Kidney (tissue), 14 donors: ENCODE results near the gene MICU2. TPM values are rescaled to one million over a fixed set of nuclear protein-coding genes. Genes with fewer than 3 reads are reported as not detected.

ENCODE experiments used
- DNase-seq, 5 donors: peaks; one replicate each; pipeline ENCODE4 v3.0.0-alpha.2; 2013 to 2020
- FAIRE-seq: peaks from 2 replicates; lab custom pipeline; 2012; peaks lifted over from hg19 to GRCh38; lab: Jason Lieb, UNC
- H3K27ac ChIP-seq, 2 donors: one replicate each; pipeline ENCODE4 v1.7.0; 2013; ENCODE audit warnings: low read depth in 2 of 2, low read length in 2 of 2, inconsistent platforms in 1 of 2
- H3K27me3 ChIP-seq: one replicate; pipeline ENCODE4 v1.7.1; 2013; ENCODE audit warnings: low read length, inconsistent platforms; ENCODE audit not compliant: control insufficient read depth, insufficient read depth
- H3K36me3 ChIP-seq, 3 donors: one replicate each; pipeline versions ENCODE4 v1.7.0 to v1.7.1; 2013; ENCODE audit warnings: low read length in 3 of 3, control low read depth in 1 of 3, inconsistent platforms in 1 of 3; ENCODE audit not compliant: insufficient read depth in 3 of 3, control insufficient read depth in 2 of 3
- H3K4me1 ChIP-seq, 3 donors: one replicate each; pipeline versions ENCODE4 v1.7.0 to v1.7.1; 2013; ENCODE audit warnings: low read length in 3 of 3, inconsistent platforms in 1 of 3, low read depth in 1 of 3; ENCODE audit not compliant: control insufficient read depth in 2 of 3, insufficient read depth in 2 of 3
- H3K4me3 ChIP-seq, 3 donors: one replicate each; pipeline versions ENCODE4 v1.7.0 to v1.8.1; 2013; ENCODE audit warnings: low read length in 3 of 3, control low read depth in 1 of 3, inconsistent platforms in 1 of 3
- H3K9ac ChIP-seq, 3 donors: one replicate each; pipeline versions ENCODE4 v1.7.0 to v1.7.1; 2013; ENCODE audit warnings: low read length in 3 of 3, control low read depth in 1 of 3, inconsistent platforms in 1 of 3
- H3K9me3 ChIP-seq, 3 donors: one replicate each; pipeline versions ENCODE4 v1.7.0 to v1.7.1; 2013; ENCODE audit warnings: low read length in 3 of 3, control low read depth in 1 of 3, inconsistent platforms in 1 of 3; ENCODE audit not compliant: control insufficient read depth in 2 of 3, insufficient read depth in 1 of 3
- CTCF ChIP-seq: IDR thresholded peaks from 3 replicates; pipeline ENCODE4 v1.5.1; 2012; ENCODE audit warnings: mild to moderate bottlenecking, moderate library complexity, borderline replicate concordance; ENCODE audit not compliant: insufficient read depth; ENCODE audit errors: extremely low read depth
- intact Hi-C: fragments of 100-400 bp; cut with DNase I; formaldehyde crosslinking; loops from one replicate; pipeline ENCODE4 v1.11.1; 2022
- polyA plus RNA-seq: library from polyadenylated mRNA; stranded (reverse); fragments of 350-450 nt; fragmentation: Illumina TruSeq; extraction: RNeasy Lipid Tissue Mini Kit (QIAGEN cat#74804); gene quantifications from one replicate; pipeline ENCODE4 v1.2.3, GENCODE V29; 2014; ENCODE audit warnings: low read depth, low replicate concordance; ENCODE audit not compliant: insufficient read depth
- total RNA-seq: library from RNA; stranded (reverse); fragmentation: NEBNext Ultra II Directional; extraction: Animal tissue kit (Norgen Biotek cat#: 25700); gene quantifications from one replicate; pipeline ENCODE4 v1.2.1, GENCODE V29; 2021
- donor health status: control.
- donor health status: control.
- donor health status: control.
- donor health status: control.
- donor health status: control.
- donor health status: DM: yes; HTN: yes; CAD: no.
- donor health status: Normal renal cell carcinoma (clear cell type).

MICU2 gene
- total and polyA plus RNA-seq, 2 donors from 2014 or later = 49.0 to 86.5 TPM

GRCh38 chr13:21569686-21570085, 34.3 kb downstream of the MICU2 start:
- no peaks in the 10 kb centered on the region for H3K9me3 ChIP-seq
- no peak overlapping the region for H3K27ac ChIP-seq
- intact Hi-C loops = no loop called here
- peaks cover 0 to 4% (median 3%) of the 10 kb centered on the region in 3 donors for H3K36me3 ChIP-seq
- H3K4me1 ChIP-seq = peaks cover 0 to 31% (median 7%) of the 10 kb centered on the region in 3 donors
- no peaks in the 10 kb centered on the region for H3K27me3 ChIP-seq
- no peak for DNase-seq
- FAIRE-seq = no peak
- no peak for TF ChIP-seq CTCF
- H3K4me3 ChIP-seq = no peak overlapping the region
- H3K9ac ChIP-seq = no peak overlapping the region

- no peak overlapping the region for H3K9ac ChIP-seq
- H3K4me1 ChIP-seq = peaks cover 0 to 29% (median 4%) of the 10 kb centered on the region in 3 donors
- FAIRE-seq = no peak
- H3K27ac ChIP-seq = no peak overlapping the region
- no peaks in the 10 kb centered on the region for H3K9me3 ChIP-seq
- no peaks in the 10 kb centered on the region for H3K27me3 ChIP-seq
- no peak for DNase-seq
- no peak overlapping the region for H3K4me3 ChIP-seq
- intact Hi-C loops = no loop called here
- TF ChIP-seq CTCF = no peak
- peaks cover 0 to 13% (median 3%) of the 10 kb centered on the region in 3 donors for H3K36me3 ChIP-seq
Observed at GRCh38 chr13:21568854-21569253, 35.1 kb downstream of the MICU2 start.

GRCh38 chr13:21567714-21568113, 36.3 kb downstream of the MICU2 start:
- Histone ChIP-seq H3K4me1 (peaks cover 0 to 24% (median 2%) of the 10 kb centered on the region in 3 donors), H3K9me3 (no peaks in the 10 kb centered on the region), H3K27ac (no peak overlapping the region), H3K36me3 (peaks cover 0 to 14% (median 3%) of the 10 kb centered on the region in 3 donors), H3K9ac (no peak overlapping the region), H3K4me3 (no peak overlapping the region), H3K27me3 (no peaks in the 10 kb centered on the region)
- no peak for TF ChIP-seq CTCF
- intact Hi-C loops = no loop called here
- DNase-seq (no peak), FAIRE-seq (no peak)

- DNase-seq = no peak
- intact Hi-C loops = no loop called here
- no peaks in the 10 kb centered on the region for H3K36me3 ChIP-seq
- no peak overlapping the region for H3K4me3 ChIP-seq
- no peak overlapping the region for H3K9ac ChIP-seq
- TF ChIP-seq CTCF = peak; percentile 25
- H3K27ac ChIP-seq = no peak overlapping the region
- no peaks in the 10 kb centered on the region for H3K9me3 ChIP-seq
- H3K4me1 ChIP-seq = peaks cover 0 to 5% (median 0%) of the 10 kb centered on the region in 3 donors
- no peaks in the 10 kb centered on the region for H3K27me3 ChIP-seq
- FAIRE-seq = no peak
Observed at GRCh38 chr13:21557995-21558394, 46.0 kb downstream of the MICU2 start.
